Mesendoderm (in vitro differentiated cells): Measurements from ENCODE around the gene OR5B21.

Experiments used
- DNase-seq: peaks from one replicate; pipeline ENCODE4 v3.0.0; 2013
- H2AK5ac ChIP-seq: 2 replicates; pipeline ENCODE4 v1.6.1; 2013; ENCODE audit warnings: low read length, inconsistent platforms
- H2BK120ac ChIP-seq: 2 replicates; pipeline ENCODE4 v1.6.1; 2013; ENCODE audit warnings: low read depth, mild to moderate bottlenecking, low read length, moderate library complexity, mixed read lengths
- H2BK15ac ChIP-seq: replicated peaks from 2 replicates; pipeline ENCODE4 v1.6.1; 2013; ENCODE audit warnings: low read depth, mild to moderate bottlenecking, moderate library complexity
- H2BK5ac ChIP-seq: 2 replicates; pipeline ENCODE4 v1.6.1; 2013; ENCODE audit warnings: low read length, inconsistent platforms
- H3K18ac ChIP-seq: 2 replicates; pipeline ENCODE4 v1.6.1; 2013; ENCODE audit warnings: mild to moderate bottlenecking, low read length, mixed read lengths
- H3K23ac ChIP-seq: one replicate; pipeline ENCODE4 v1.6.1; 2013; ENCODE audit warnings: low read length
- H3K27ac ChIP-seq: 2 replicates; pipeline ENCODE4 v1.5.1; 2013; ENCODE audit warnings: low read depth, mild to moderate bottlenecking, inconsistent platforms, low read length, moderate library complexity
- H3K27me3 ChIP-seq: 2 replicates; pipeline ENCODE4 v1.6.1; 2013; ENCODE audit warnings: low read length, control low read depth, mild to moderate bottlenecking, inconsistent platforms; ENCODE audit not compliant: insufficient read depth, poor library complexity
- H3K36me3 ChIP-seq: 2 replicates; pipeline ENCODE4 v1.6.1; 2013; ENCODE audit warnings: low read length, inconsistent platforms; ENCODE audit not compliant: control insufficient read depth, insufficient read depth
- H3K4ac ChIP-seq: one replicate; pipeline ENCODE4 v1.6.1; 2013; ENCODE audit warnings: low read depth, mild to moderate bottlenecking, low read length, moderate library complexity
- H3K4me1 ChIP-seq: 2 replicates; pipeline ENCODE4 v1.6.1; 2013; ENCODE audit warnings: low read depth, low read length, inconsistent platforms; ENCODE audit not compliant: control insufficient read depth
- H3K4me2 ChIP-seq: 2 replicates; pipeline ENCODE4 v1.6.1; 2013; ENCODE audit warnings: low read length
- H3K4me3 ChIP-seq: 2 replicates; pipeline ENCODE4 v1.5.1; 2013; ENCODE audit warnings: mild to moderate bottlenecking, low read length
- H3K56ac ChIP-seq: one replicate; pipeline ENCODE4 v1.6.1; 2013; ENCODE audit warnings: low read length
- H3K79me1 ChIP-seq: 2 replicates; pipeline ENCODE4 v1.6.1; 2013; ENCODE audit warnings: low read length, inconsistent platforms
- H3K79me2 ChIP-seq: 2 replicates; pipeline ENCODE4 v1.6.1; 2013; ENCODE audit warnings: mild to moderate bottlenecking, low read length; ENCODE audit not compliant: control insufficient read depth, insufficient read depth
- H3K9ac ChIP-seq: 2 replicates; pipeline ENCODE4 v1.6.1; 2013; ENCODE audit warnings: low read length, inconsistent platforms
- H4K5ac ChIP-seq: one replicate; pipeline ENCODE4 v1.6.1; 2013; ENCODE audit warnings: low read length
- H4K8ac ChIP-seq: one replicate; pipeline ENCODE4 v1.6.1; 2013; ENCODE audit warnings: low read depth, mild to moderate bottlenecking, control low read depth, low read length, moderate library complexity
- WGBS: extraction: QIAGEN DNeasy Blood & Tissue Kit; methylation state at CpG from one replicate; pipeline ENCODE4 v1.1.7; 2013; ENCODE audit warnings: low lambda C conversion rate, missing lambda C conversion rate; ENCODE audit not compliant: insufficient coverage; ENCODE audit errors: extremely low coverage; 5-methylcytosine and 5-hydroxymethylcytosine counted together

OR5B21 gene

GRCh38 chr11:58526721-58527120 lies 18.8 kb upstream of the OR5B21 start:
- no CpG with 5 or more reads among the region's 3 CpGs for WGBS
- DNase-seq = no peak
- H3K27me3 ChIP-seq = no peaks in the 10 kb centered on the region

GRCh38 chr11:58525037-58525614 lies 17.2 kb upstream of the OR5B21 start:
- H3K79me1 ChIP-seq = no peaks in the 10 kb centered on the region

More at GRCh38 chr11:58526721-58527120, 18.8 kb upstream of the OR5B21 start:
- H3K56ac ChIP-seq = no peak overlapping the region
- no peak overlapping the region for H3K4ac ChIP-seq
- H3K9ac ChIP-seq = no peak overlapping the region
- no peaks in the 10 kb centered on the region for H3K79me2 ChIP-seq
- H4K8ac ChIP-seq = no peak overlapping the region
- no peak overlapping the region for H2AK5ac ChIP-seq
- H4K5ac ChIP-seq = no peak overlapping the region
- H3K27ac ChIP-seq = no peak overlapping the region
- H2BK120ac ChIP-seq = no peak overlapping the region
- H3K18ac ChIP-seq = no peak overlapping the region
- no peak overlapping the region for H2BK15ac ChIP-seq
- H3K36me3 ChIP-seq = no peaks in the 10 kb centered on the region
- H3K4me1 ChIP-seq = no peaks in the 10 kb centered on the region
- no peaks in the 10 kb centered on the region for H3K79me1 ChIP-seq
- H3K4me2 ChIP-seq = no peak overlapping the region
- no peak overlapping the region for H2BK5ac ChIP-seq
- no peak overlapping the region for H3K23ac ChIP-seq
- no peak overlapping the region for H3K4me3 ChIP-seq

GRCh38 chr11:58524232-58525036 lies 16.5 kb upstream of the OR5B21 start:
- H2BK15ac ChIP-seq = no peak overlapping the region
- H3K4ac ChIP-seq = no peak overlapping the region
- no peaks in the 10 kb centered on the region for H3K79me1 ChIP-seq
- H3K4me3 ChIP-seq = no peak overlapping the region
- no peaks in the 10 kb centered on the region for H3K27me3 ChIP-seq
- no peak overlapping the region for H2BK5ac ChIP-seq
- no CpG with 5 or more reads among the region's 7 CpGs for WGBS
- H3K18ac ChIP-seq = no peak overlapping the region
- no peak overlapping the region for H2BK120ac ChIP-seq
- H3K9ac ChIP-seq = peak overlapping the region; percentile 3
- H4K8ac ChIP-seq = no peak overlapping the region
- no peak overlapping the region for H3K4me2 ChIP-seq
- H3K27ac ChIP-seq = no peak overlapping the region
- H3K36me3 ChIP-seq = no peaks in the 10 kb centered on the region
- no peak overlapping the region for H3K23ac ChIP-seq
- no peaks in the 10 kb centered on the region for H3K79me2 ChIP-seq
- H3K4me1 ChIP-seq = no peaks in the 10 kb centered on the region
- no peak overlapping the region for H3K56ac ChIP-seq
- peak; percentile 88 for DNase-seq
- no peak overlapping the region for H2AK5ac ChIP-seq
- no peak overlapping the region for H4K5ac ChIP-seq

More at GRCh38 chr11:58525037-58525614, 17.2 kb upstream of the OR5B21 start:
- no peak overlapping the region for H3K4me3 ChIP-seq
- no peak overlapping the region for H2BK120ac ChIP-seq
- H3K79me2 ChIP-seq = no peaks in the 10 kb centered on the region
- H3K27me3 ChIP-seq = no peaks in the 10 kb centered on the region
- H3K23ac ChIP-seq = no peak overlapping the region
- peak; percentile 32 for DNase-seq
- H3K18ac ChIP-seq = no peak overlapping the region
- H3K9ac ChIP-seq = no peak overlapping the region
- no peak overlapping the region for H3K4me2 ChIP-seq
- no peak overlapping the region for H2BK5ac ChIP-seq
- H3K36me3 ChIP-seq = no peaks in the 10 kb centered on the region
- H3K4me1 ChIP-seq = no peaks in the 10 kb centered on the region
- WGBS = no CpG with 5 or more reads among the region's 6 CpGs
- H3K4ac ChIP-seq = no peak overlapping the region
- no peak overlapping the region for H4K5ac ChIP-seq
- H3K27ac ChIP-seq = no peak overlapping the region
- H2AK5ac ChIP-seq = no peak overlapping the region
- H3K56ac ChIP-seq = no peak overlapping the region
- H2BK15ac ChIP-seq = no peak overlapping the region
- no peak overlapping the region for H4K8ac ChIP-seq

GRCh38 chr11:58513747-58514367 lies 6.0 kb upstream of the OR5B21 start:
- H3K27me3 ChIP-seq = no peaks in the 10 kb centered on the region
- H3K4me3 ChIP-seq = no peak overlapping the region
- no CpG with 5 or more reads among the region's 5 CpGs for WGBS
- no peaks in the 10 kb centered on the region for H3K79me1 ChIP-seq
- no peak overlapping the region for H2BK15ac ChIP-seq
- H3K36me3 ChIP-seq = no peaks in the 10 kb centered on the region
- no peak overlapping the region for H3K18ac ChIP-seq
- H3K4ac ChIP-seq = no peak overlapping the region
- H4K5ac ChIP-seq = no peak overlapping the region
- peak; percentile 76 for DNase-seq
- H2BK120ac ChIP-seq = no peak overlapping the region
- no peak overlapping the region for H3K4me2 ChIP-seq
- H2BK5ac ChIP-seq = no peak overlapping the region
- H3K23ac ChIP-seq = no peak overlapping the region
- no peaks in the 10 kb centered on the region for H3K79me2 ChIP-seq
- no peak overlapping the region for H4K8ac ChIP-seq
- H3K9ac ChIP-seq = no peak overlapping the region
- no peak overlapping the region for H3K56ac ChIP-seq
- H3K4me1 ChIP-seq = no peaks in the 10 kb centered on the region
- no peak overlapping the region for H3K27ac ChIP-seq
- no peak overlapping the region for H2AK5ac ChIP-seq

GRCh38 chr11:58511636-58512035 lies 3.7 kb upstream of the OR5B21 start:
- Histone ChIP-seq H4K5ac (no peak overlapping the region), H3K4ac (no peak overlapping the region), H3K4me2 (no peak overlapping the region), H3K4me3 (no peak overlapping the region), H3K79me2 (no peaks in the 10 kb centered on the region), H3K36me3 (no peaks in the 10 kb centered on the region), H3K27ac (no peak overlapping the region), H2BK5ac (no peak overlapping the region), H3K4me1 (no peaks in the 10 kb centered on the region), H3K9ac (no peak overlapping the region), H3K23ac (no peak overlapping the region), H3K27me3 (no peaks in the 10 kb centered on the region), H2AK5ac (no peak overlapping the region), H3K56ac (no peak overlapping the region), H3K18ac (no peak overlapping the region), H3K79me1 (no peaks in the 10 kb centered on the region), H4K8ac (no peak overlapping the region), H2BK15ac (no peak overlapping the region), H2BK120ac (no peak overlapping the region)
- no peak for DNase-seq
- no CpG with 5 or more reads among the region's 3 CpGs for WGBS
